GM10847 (cell line): ENCODE measurements around the gene UBE2J2.

Source experiments
- POLR2A ChIP-seq: IDR thresholded peaks from 2 replicates; pipeline ENCODE4 v1.6.1; 2011; ENCODE audit not compliant: insufficient read length; ENCODE audit errors: extremely low read depth

The UBE2J2 gene

GRCh38 chr1:1262758-1263157, 10.9 kb downstream of the UBE2J2 start:
- no peak for TF ChIP-seq POLR2A

- no peak for TF ChIP-seq POLR2A
These were observed 11.6 kb downstream of the UBE2J2 start for GRCh38 chr1:1262071-1262470.

- TF ChIP-seq POLR2A, result no peak
These were observed 12.7 kb downstream of the UBE2J2 start for GRCh38 chr1:1260843-1261560.

GRCh38 chr1:1259951-1260600, 13.6 kb downstream of the UBE2J2 start:
- TF ChIP-seq POLR2A, result no peak

GRCh38 chr1:1259540-1259939, 14.1 kb downstream of the UBE2J2 start:
- TF ChIP-seq POLR2A, result no peak

- TF ChIP-seq POLR2A, result no peak
These were observed 14.6 kb downstream of the UBE2J2 start for GRCh38 chr1:1259119-1259488.

GRCh38 chr1:1256956-1257871, 16.4 kb downstream of the UBE2J2 start:
- no peak for TF ChIP-seq POLR2A

GRCh38 chr1:1255611-1256010, 18.0 kb downstream of the UBE2J2 start:
- no peak for TF ChIP-seq POLR2A

GRCh38 chr1:1255078-1255477, 18.6 kb downstream of the UBE2J2 start:
- TF ChIP-seq POLR2A, result no peak

GRCh38 chr1:1254667-1254998, 19.0 kb downstream of the UBE2J2 start:
- TF ChIP-seq POLR2A, result no peak

GRCh38 chr1:1253972-1254666, 19.5 kb downstream of the UBE2J2 start:
- TF ChIP-seq POLR2A, result no peak

GRCh38 chr1:1253314-1253713, 20.3 kb downstream of the UBE2J2 start:
- TF ChIP-seq POLR2A, result no peak

GRCh38 chr1:1250786-1251284, 22.8 kb downstream of the UBE2J2 start:
- peak; percentile 26 for TF ChIP-seq POLR2A

GRCh38 chr1:1247341-1247913, 26.2 kb downstream of the UBE2J2 start:
- no peak for TF ChIP-seq POLR2A
